NOMO-1 treated with DMSO at 0.1 percent for 48 hours (cell line): ENCODE measurements around the gene SNX8.
"Not testable (repeated sequence)": the region's sequence is repeated elsewhere in the genome, so short reads cannot be mapped to it uniquely, and the experiment has no call there.

ENCODE experiments used
- DNase-seq: peaks from one replicate; lab custom pipeline; 2025; ENCODE audit not compliant: unreplicated experiment; lab: John Stamatoyannopoulos, UW

SNX8 gene

GRCh38 chr7:2326951-2327350 is 12.7 kb upstream of the SNX8 start:
- DNase-seq, result no peak

GRCh38 chr7:2325162-2325561 is 10.9 kb upstream of the SNX8 start:
- DNase-seq, result peak; percentile 67

GRCh38 chr7:2321020-2321419 is 6.8 kb upstream of the SNX8 start:
- DNase-seq, result no peak

GRCh38 chr7:2317556-2318293 is 3.5 kb upstream of the SNX8 start:
- no peak for DNase-seq

GRCh38 chr7:2316578-2316977 is 2.3 kb upstream of the SNX8 start:
- DNase-seq, result no peak

GRCh38 chr7:2315787-2316186 is 1.5 kb upstream of the SNX8 start:
- no peak for DNase-seq

- not testable (repeated sequence) for DNase-seq
Observed at GRCh38 chr7:2314956-2315530, 802 bp upstream of the SNX8 start.

GRCh38 chr7:2313450-2314208 is 612 bp downstream of the SNX8 start:
- DNase-seq, result no peak

- DNase-seq, result no peak
Observed at GRCh38 chr7:2312267-2312929, 1.8 kb downstream of the SNX8 start.

- DNase-seq, result no peak
Observed at GRCh38 chr7:2309889-2310331, 4.3 kb downstream of the SNX8 start.

GRCh38 chr7:2307690-2308107 is 6.5 kb downstream of the SNX8 start:
- peak; percentile 75 for DNase-seq

- no peak for DNase-seq
Observed at GRCh38 chr7:2306688-2307087, 7.6 kb downstream of the SNX8 start.

- not testable (repeated sequence) for DNase-seq
Observed at GRCh38 chr7:2305258-2305657, 9.0 kb downstream of the SNX8 start.

GRCh38 chr7:2303520-2303919 is 10.7 kb downstream of the SNX8 start:
- not testable (repeated sequence) for DNase-seq

- DNase-seq, result not testable (repeated sequence)
Observed at GRCh38 chr7:2302743-2303397, 11.4 kb downstream of the SNX8 start.

GRCh38 chr7:2301511-2301863 is 12.8 kb downstream of the SNX8 start:
- DNase-seq, result no peak

GRCh38 chr7:2299870-2300512 is 14.2 kb downstream of the SNX8 start:
- DNase-seq, result peak; percentile 74

- DNase-seq, result no peak
Observed at GRCh38 chr7:2299131-2299829, 15.0 kb downstream of the SNX8 start.

- DNase-seq, result no peak
Observed at GRCh38 chr7:2296832-2297231, 17.4 kb downstream of the SNX8 start.
